ENCODE data around the gene CBFB. TPM values are rescaled to one million over a fixed set of nuclear protein-coding genes. Genes with fewer than 3 reads are reported as not detected.

Gene CBFB
- total RNA-seq, 1 experiment from 2014 or later, result 76.3 TPM

DNA sequence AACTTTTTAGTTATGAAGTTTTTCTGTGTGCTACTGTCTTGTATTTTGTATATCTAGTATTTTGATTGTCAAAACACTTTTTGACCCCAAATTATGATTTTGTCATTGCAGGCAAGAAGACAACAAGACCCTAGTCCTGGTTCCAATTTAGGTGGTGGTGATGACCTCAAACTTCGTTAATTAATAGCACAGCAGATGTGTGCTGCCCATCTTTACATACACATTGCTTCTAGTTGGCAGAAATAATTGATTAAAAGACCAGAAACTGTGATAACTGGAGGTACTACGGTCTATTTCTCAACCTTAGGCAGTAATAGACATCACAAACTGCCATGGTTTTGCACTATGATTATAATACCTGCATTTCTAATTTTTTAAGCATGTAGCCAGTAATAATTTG lies 69.7 kb downstream of the CBFB start:
- no peaks in the 10 kb centered on the region for H3K4me1 ChIP-seq (ENCODE audit: insufficient read depth, low read length)
- H3K4me2 ChIP-seq (ENCODE audit: insufficient read depth, insufficient read length, low read length), result no peak overlapping the region
- no peaks in the 10 kb centered on the region for H3K27me3 ChIP-seq (ENCODE audit: insufficient read depth, low read length)
- no peak overlapping the region for H2AFZ ChIP-seq (ENCODE audit: low read length)
- H4K5ac ChIP-seq (ENCODE audit: insufficient read length, low read depth, low read length), result no peak overlapping the region
- H2BK5ac ChIP-seq (ENCODE audit: insufficient read length, low read length), result no peak overlapping the region
- Mint-ChIP-seq H3K4me3 (no peak overlapping the region), H3K27me3 (ENCODE audit: low read depth) (no peaks in the 10 kb centered on the region), H3K36me3 (ENCODE audit: insufficient read depth in 1 of 3, low read depth in 3 of 3) (peaks cover 0 to 8% (median 4%) of the 10 kb centered on the region in 3 experiments; a peak in 2 of 7 replicates), H3K9me3 (no peaks in the 10 kb centered on the region; a peak in 1 of 5 replicates), H3K4me1 (no peaks in the 10 kb centered on the region), H3K27ac (no peak overlapping the region)
- no peak for DNase-seq
- H3T11ph ChIP-seq (ENCODE audit: low read length), result no peak overlapping the region
- no peak overlapping the region for H3K23ac ChIP-seq (ENCODE audit: insufficient read length, low read depth, low read length)
- H4K8ac ChIP-seq (replicated peaks; ENCODE audit: insufficient read length, low read depth, low read length), result no peak overlapping the region
- no CpG with 5 or more reads among the region's 2 CpGs for WGBS (ENCODE audit: extremely low coverage, insufficient read length, low lambda C conversion rate)
- no peak overlapping the region for H3K4ac ChIP-seq (ENCODE audit: low read depth, low read length)
- H3K14ac ChIP-seq (ENCODE audit: insufficient read depth, low read length), result no peak overlapping the region
- H2AK5ac ChIP-seq (ENCODE audit: insufficient read length, low read length), result no peak overlapping the region
- H3K79me1 ChIP-seq (ENCODE audit: insufficient read depth, low read depth, low read length, poor library complexity, severe bottlenecking), result no peaks in the 10 kb centered on the region
- H3K23me2 ChIP-seq (ENCODE audit: insufficient read length, low read depth, low read length, poor library complexity, severe bottlenecking), result no peaks in the 10 kb centered on the region
- no peaks in the 10 kb centered on the region for H3K9me3 ChIP-seq (ENCODE audit: control insufficient read depth, low read depth, low read length)
- no peak overlapping the region for H3K9ac ChIP-seq (ENCODE audit: extremely low read depth, insufficient read length, low read length)
- no peak overlapping the region for H2BK12ac ChIP-seq (ENCODE audit: insufficient read length, low read depth, low read length)
- no peaks in the 10 kb centered on the region for H3K79me2 ChIP-seq (ENCODE audit: insufficient read depth, low read length)
- no peak overlapping the region for H2BK20ac ChIP-seq (ENCODE audit: low read depth, low read length, poor library complexity, severe bottlenecking)
- no peaks in the 10 kb centered on the region for H4K20me1 ChIP-seq (ENCODE audit: control insufficient read depth, insufficient read depth, insufficient read length)
- no peak overlapping the region for H2BK120ac ChIP-seq (ENCODE audit: low read depth, low read length, poor library complexity, severe bottlenecking)
- no peak overlapping the region for H4K91ac ChIP-seq (ENCODE audit: insufficient read length, low read depth, low read length)
- H3K18ac ChIP-seq (ENCODE audit: insufficient read length, low read depth, low read length), result no peak overlapping the region
- no peak overlapping the region for H3K56ac ChIP-seq (ENCODE audit: insufficient read length, low read depth, low read length)
- TF ChIP-seq, protein P1, sequence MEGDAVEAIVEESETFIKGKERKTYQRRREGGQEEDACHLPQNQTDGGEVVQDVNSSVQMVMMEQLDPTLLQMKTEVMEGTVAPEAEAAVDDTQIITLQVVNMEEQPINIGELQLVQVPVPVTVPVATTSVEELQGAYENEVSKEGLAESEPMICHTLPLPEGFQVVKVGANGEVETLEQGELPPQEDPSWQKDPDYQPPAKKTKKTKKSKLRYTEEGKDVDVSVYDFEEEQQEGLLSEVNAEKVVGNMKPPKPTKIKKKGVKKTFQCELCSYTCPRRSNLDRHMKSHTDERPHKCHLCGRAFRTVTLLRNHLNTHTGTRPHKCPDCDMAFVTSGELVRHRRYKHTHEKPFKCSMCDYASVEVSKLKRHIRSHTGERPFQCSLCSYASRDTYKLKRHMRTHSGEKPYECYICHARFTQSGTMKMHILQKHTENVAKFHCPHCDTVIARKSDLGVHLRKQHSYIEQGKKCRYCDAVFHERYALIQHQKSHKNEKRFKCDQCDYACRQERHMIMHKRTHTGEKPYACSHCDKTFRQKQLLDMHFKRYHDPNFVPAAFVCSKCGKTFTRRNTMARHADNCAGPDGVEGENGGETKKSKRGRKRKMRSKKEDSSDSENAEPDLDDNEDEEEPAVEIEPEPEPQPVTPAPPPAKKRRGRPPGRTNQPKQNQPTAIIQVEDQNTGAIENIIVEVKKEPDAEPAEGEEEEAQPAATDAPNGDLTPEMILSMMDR (conservative IDR thresholded peaks at IDR 0.05), result no peak
- H3K27ac ChIP-seq (ENCODE audit: insufficient read length, low read depth, low read length), result no peak overlapping the region
- no peak overlapping the region for H2BK15ac ChIP-seq (ENCODE audit: low read depth, low read length)
